COR-L47 (cell line): Measurements from ENCODE around the gene GLRX5.
A peak's percentile ranks its signal among the peaks of the same experiment; 100 is the strongest.
"Not testable (repeated sequence)": the region's sequence is repeated elsewhere in the genome, so short reads cannot be mapped to it uniquely, and the experiment has no call there.

Experiments
- DNase-seq: peaks from one replicate; lab custom pipeline; 2025; lab: John Stamatoyannopoulos, UW

GLRX5 gene

DNA sequence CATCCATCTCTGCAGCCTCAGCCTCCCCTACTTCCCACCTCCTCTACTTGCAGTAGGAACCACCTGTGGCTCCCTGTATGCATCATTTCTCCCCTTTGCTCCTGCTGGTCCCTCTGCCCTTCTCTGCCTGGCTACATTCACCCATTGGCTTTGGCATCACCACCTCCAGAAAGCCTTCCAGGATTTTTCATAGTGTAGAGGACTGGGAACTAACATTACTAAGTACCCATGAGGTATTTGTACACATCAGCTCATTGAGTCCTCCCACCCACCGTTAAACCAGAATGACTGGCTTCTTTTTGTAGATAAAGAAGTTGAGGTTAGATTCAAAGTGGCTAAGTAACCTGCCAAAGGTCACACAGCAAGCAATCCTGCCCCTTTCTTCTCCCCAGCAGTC lies 35.5 kb upstream of the GLRX5 start:
- DNase-seq, result no peak

DNA sequence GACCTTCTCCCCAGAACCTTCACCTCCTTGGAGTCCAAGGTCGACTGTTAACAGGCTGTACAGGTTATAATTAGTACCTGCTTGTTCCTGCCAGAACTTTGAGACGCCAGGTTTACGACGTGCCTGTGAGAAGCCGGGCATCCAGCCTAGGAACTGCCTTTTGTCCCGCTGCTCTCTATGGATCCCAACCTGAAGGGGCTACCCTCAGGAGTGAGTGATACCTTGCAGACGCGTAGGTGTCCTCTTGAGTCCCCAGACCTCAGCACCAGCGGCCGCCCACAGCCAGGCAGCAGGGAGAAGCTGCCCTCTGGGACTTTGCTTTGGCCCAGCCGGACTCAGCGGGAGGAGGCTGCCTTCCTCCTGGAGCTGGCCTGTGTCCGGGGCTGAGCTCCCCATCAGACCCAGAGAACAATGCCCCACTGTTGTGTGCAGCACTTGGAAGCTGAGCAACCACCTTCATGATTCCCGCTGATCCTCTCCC lies 34.6 kb upstream of the GLRX5 start:
- no peak for DNase-seq

DNA sequence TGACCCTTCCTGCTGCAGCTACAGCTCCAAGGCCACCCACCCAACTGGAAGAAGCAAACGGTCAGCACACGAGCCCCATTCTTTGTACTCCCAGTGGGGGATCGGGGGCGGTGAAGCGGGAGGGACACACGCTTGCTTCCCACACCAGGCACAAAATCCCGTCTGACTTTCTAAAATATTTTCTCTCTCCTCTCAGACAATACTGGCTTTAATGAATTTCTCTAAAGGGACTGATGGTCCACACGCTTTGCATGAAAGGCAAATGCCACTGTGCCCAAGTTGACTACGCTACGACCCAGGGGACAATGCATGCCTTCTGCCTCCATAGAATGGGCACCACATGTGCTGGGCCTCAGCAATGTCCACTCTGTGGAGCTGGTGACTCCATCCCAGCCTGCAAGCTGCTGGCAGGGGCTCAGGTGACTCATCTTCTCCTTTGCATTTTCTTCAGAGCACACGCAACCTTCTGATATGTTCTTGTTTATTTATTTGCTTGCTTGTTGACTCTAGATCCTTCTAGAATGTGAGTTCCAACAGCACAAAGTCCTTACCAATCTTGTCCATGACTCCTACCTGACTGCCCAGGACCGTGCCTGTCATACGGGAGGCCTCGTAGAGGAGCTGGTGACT lies 34.0 kb upstream of the GLRX5 start:
- no peak for DNase-seq

DNA sequence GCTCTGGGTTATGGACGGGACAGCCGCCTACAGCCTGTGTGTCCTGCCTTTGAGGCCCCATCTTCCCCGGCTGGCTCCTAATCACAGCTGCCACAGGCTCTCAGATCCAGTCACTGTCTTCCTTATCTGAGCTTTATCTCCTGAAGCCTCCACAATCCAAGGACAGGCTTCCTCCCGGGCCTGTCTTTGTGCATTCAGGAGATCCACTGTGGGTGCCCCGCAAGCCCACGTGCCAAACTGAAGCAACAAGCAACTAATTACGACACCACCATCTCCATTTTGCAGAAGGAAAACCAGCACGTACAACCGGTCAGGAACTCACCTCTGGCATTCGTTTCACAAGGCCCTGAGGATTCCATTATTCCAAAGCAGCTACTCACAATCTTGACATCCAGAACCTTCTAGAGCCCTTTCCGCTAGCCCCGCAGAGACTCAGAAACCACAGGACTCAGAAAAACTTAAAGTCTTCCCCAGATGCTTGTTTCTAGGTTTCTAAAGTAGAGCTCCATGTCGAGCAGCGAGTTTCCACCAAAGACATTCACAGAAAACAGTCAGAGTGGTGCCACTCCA lies 32.4 kb upstream of the GLRX5 start:
- DNase-seq, result no peak

DNA sequence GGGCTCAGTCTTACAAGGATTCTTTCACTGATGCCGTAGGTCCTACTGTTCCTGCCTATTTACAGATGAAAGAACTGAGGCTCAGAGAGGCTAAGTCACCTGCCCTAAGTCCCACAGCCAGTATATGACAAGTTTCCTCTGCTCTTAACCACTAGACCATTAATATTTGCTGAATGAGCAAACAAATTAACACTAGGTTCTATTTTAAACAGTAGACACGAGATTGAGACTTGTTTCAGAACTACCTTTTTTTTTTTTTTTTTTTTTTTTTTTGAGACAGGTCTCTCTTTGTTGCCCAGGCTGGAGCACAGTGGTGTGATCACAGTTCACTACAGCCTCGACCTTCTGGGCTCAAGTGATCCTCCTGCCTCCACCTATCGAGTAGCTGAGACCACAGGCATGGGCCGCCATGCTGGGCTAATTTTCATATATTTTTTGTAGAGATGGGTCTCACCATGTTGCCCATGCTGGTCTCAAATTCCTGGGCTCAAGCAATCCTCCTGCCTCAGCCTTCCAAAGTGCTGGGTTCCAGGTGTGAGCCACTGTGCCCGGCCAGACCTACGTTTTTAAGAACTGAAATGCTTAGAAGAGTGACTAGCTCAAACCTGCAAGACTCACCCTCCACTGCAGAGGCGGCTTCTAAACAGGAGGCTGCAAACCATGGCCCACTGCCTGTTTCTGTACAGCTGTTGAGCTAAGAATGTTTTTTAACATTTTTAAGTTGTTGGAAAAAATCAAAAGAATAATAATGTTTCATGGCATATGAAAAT lies 31.3 kb upstream of the GLRX5 start:
- DNase-seq, result no peak

DNA sequence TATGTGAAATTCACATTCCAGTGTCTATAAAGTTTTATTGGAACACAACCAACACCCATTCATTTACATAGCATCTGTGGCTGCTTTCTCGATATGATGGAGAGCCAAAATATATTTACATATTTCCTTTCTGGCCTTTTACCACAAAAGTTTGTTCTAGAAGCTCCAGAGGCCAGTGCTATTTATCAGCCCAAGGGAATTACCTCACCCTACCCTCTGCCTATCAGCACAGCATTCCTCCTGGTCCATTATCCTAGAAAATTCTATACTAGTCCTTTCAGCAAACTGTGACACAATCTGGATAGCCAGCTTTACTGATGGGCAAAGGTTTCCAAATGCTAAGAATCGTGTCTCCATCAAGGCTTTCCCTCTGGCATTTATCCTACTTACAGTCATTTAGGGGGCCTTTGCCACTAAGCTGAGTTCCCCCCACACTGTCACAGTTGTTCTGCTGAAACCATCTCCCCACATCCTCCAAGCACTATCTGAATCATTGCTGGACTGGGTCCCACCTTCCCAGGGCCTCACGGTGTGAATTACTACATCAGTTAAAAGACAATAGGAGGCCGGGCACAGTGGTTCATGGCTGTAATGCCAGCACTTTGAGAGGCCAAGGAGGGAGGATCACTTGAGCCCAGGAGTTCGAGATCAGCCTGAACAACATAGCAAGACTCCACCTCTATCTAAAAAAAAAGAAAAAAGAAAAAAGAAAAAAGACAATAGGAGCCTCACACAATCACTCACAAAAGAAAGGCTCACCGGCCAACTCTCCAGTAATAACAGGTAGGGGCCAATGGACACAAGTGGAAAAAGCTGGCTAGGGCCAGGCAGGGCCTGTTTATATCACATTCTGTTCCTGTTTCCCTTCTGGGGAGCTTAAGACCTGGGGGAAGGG lies 30.5 kb upstream of the GLRX5 start:
- no peak for DNase-seq

DNA sequence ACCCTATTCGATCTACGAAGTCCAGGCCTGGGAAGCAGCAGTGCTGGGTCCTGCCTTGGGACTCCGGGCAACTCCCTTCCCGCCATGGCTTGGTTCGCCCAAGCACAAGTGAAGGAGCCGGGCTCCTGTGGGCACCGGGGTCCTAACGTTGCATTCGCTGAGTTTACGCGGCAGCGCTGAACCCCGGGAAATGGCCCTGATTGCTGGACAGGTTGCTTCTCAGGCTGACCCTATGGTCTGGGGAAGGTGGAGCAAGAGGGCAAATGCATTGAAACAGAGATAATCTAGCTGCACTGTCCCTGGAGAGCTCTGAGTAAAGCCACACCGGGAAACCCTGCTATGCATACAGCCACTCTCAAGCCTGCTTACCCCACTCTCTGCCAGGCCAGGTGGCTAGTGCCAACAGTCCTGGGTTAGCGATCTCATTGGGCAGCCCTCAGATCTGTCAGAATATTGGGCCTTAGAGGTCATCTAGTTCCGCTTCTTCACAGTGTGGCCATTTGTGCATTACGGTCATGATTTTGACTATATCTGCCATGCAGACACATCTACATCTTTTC lies 29.7 kb upstream of the GLRX5 start:
- no peak for DNase-seq

DNA sequence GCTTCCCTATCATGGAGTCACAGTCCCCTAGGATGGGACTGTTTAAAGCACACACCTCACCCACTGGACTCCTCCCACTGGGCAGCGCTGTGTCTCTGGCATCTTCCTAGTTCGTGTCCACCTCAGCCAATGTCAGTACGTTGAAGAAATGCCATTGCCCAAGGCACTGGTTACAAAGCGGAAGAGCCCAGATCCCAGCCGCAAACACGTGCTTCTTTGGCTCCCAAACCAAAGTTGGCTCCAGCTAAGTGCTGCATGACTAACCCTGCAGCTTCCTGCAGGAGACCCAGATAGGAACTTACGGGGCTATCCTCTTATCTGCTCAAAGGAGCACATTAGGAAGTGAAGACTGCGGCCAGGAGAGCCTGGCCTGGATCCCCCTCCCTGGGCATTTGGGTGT lies 27.7 kb upstream of the GLRX5 start:
- no peak for DNase-seq

DNA sequence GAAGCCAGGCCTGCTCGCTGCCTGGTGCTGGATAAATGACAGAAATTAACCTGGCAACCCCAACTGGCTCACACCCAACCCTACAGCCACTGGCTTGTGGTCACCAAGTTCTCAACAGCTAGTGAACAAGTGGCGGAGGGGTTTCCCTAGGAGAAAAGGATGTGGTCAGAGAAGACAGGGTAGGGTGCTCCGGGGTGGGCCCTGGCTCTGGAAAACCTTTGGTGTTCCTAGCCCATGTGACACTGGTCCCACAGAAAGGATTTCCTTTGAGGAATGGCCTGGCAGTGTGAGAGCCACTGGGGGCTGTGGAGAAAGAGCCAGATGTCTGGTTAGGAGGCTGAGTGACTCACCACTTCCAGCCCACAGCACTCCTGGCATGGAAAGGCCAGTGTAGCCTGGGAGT lies 27.1 kb upstream of the GLRX5 start:
- no peak for DNase-seq

DNA sequence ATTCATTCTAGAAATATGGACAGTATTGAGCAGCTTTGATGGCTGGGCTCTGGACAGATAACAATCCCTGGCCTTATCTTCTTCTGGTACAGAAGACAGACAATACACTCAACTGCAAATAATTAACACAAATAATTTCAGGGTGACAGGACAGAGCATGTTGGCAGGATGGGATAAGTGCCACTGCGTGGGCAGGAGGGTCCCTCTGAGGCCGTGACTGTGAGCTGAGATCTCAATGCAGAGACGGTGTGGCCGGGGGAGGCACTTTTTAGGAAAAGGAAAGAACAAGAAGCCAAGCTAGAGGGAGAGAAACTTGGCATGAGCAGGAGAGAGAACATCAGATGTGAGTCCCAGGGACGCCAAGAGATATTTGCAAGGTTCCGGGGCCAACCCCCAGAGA lies 26.5 kb upstream of the GLRX5 start:
- DNase-seq, result no peak

DNA sequence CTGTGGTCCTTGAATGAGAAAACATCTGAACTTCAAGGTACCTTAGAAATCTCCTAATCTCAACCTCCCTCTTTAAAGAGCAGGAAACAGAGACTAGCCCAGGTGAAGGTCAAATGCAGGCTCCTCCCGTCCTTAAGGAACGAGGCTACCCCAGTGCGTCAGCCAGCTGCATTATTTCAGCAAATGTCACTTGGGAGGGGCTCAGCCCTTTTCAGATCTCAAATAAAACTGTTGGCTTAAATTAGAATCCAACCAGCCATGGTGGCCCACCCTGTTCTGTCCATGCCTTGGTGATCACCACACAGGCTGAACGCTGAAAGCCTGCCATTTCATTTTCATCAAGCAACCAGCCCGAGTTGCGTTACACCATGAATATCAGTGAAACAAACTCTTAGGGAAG lies 25.4 kb upstream of the GLRX5 start:
- DNase-seq, result no peak

DNA sequence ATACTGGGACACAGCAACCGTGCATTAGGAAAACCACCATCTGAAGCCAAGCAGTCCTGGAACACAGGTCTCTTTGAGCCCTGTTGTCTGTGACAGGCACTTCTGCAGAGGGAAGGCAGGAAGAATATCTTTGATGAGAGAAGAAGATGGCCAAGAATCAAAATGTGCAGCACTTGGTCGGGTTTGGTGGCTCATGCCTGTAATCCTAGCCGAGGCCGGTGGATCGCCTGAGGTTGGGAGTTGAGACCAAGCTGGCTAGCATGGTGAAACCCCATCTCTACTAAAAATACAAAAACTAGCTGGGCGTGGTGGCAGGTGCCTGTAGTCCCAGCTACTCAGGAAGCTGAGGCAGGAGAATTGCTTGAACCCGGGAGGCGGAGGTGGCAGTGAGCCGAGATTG lies 24.5 kb upstream of the GLRX5 start:
- not testable (repeated sequence) for DNase-seq

DNA sequence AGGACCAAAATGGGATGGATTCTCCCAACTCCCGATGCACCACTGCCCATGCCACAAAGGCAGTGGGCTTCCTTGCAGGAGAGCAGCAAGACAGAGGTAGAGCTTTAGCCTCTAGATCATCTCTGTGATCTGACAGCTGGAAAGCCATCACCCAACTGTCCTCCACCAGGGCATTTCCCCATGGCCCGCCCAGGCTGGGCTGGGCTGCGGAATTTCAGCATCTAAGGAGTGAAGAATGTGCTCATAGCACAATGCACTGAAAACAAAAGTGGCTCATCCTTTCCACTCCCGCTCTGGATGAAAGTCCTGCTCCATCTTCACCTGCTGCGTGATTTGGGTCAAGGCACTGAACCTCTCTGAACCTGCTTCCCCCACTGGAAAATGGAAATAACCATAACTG lies 24.0 kb upstream of the GLRX5 start:
- no peak for DNase-seq

DNA sequence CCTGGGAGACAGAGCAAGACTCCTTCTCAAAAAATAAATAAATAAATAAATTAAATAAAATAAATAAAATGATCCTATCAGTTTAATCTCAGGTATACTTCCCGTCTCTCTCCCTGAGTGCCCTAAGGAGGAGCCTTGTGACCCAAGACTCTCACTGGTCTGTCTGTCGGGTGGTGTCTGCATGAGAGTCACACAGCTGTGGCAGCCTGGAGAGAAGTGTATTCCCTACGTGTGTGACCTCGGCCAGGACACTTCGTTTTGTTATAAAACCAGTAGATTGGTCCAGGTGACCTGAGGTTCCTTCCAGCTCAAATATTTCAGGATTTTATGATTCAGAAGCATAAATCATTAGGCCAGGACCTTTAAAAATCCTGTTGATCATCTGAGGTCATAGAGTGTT lies 23.2 kb upstream of the GLRX5 start:
- DNase-seq, result no peak

DNA sequence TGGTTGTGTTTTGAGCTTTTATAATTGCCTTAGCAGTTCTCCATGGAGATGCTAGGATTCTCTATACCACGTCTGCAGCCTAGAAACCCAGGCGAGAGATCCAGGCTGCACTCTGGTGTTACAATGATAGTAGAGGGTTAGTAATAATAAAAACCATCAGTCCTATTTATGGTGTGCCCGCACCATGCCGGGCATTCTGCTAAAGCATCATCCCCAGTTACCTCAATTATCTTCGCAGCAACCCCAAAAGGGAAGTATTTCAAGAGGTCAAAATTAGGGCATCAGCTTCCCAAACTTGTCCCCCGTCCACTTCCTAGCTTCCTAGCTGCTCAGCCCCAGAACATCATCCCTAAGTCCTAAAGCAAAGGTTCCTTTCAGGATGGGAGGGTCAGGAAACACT lies 21.6 kb upstream of the GLRX5 start:
- no peak for DNase-seq

DNA sequence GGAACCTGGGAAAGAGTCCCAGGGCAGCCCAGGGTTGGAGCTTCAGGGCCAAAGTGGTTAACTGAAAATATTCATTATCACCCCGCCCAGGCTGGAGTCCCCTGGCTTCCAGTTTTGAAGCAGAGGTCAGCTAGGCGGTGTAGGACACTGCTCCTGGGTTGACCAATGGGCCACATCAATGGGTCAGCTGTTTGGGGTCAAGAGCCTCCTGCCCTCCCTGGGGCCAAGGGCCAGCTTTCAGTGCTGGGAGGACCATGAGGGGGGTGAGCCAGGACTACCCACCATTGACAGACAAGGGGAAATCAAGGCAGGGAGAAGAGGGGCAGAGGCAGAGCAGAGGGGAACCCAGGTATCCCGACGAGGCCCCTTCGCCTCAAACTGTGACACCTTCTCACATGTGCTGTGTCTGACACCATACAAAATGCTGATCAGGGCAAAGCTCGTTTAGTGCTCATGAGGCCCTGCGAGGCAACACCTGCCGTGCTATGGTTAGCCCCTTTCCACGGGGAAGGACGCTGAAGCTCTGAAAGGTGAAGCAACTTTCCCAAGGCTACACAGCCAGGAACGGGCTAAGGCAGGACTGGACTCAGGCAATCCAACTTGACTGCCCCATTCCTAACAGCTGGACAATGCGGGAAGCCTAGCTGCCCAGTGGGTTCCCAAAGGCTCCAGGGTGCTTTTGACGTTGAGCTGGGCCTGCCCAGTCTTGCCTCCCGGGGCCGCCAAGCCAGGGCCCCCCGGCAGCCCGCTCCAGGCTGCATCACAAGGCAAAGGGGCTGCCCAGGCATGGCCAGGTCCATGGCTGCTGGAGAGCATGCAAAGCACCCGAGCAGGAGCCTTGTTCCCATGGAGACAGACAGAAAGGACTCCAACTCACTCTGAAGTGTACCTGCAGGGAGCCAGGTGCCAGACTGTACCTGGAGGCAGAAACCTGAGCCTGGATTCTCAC lies 20.4 kb upstream of the GLRX5 start:
- DNase-seq, result peak; percentile 93

DNA sequence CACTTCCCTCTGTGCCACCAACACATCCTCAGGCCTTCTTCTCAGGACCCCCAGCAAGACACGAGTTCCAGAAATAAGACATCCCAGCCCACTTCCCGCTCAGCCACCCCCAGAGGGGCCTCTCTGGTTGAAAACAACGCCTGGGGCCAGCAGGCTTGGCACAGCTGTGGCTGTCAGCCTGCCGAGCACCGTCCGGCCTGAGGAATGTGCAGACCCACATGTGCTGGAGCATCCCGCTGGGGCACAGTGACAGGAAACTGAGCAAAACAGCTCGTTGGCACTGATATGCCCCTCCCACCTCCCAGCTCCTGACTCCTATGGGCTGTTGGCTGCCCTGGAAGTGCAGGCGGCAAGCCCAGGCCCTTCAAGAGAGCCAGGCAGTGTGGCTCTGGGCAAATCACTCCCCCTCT lies 19.8 kb upstream of the GLRX5 start:
- peak; percentile 69 for DNase-seq

DNA sequence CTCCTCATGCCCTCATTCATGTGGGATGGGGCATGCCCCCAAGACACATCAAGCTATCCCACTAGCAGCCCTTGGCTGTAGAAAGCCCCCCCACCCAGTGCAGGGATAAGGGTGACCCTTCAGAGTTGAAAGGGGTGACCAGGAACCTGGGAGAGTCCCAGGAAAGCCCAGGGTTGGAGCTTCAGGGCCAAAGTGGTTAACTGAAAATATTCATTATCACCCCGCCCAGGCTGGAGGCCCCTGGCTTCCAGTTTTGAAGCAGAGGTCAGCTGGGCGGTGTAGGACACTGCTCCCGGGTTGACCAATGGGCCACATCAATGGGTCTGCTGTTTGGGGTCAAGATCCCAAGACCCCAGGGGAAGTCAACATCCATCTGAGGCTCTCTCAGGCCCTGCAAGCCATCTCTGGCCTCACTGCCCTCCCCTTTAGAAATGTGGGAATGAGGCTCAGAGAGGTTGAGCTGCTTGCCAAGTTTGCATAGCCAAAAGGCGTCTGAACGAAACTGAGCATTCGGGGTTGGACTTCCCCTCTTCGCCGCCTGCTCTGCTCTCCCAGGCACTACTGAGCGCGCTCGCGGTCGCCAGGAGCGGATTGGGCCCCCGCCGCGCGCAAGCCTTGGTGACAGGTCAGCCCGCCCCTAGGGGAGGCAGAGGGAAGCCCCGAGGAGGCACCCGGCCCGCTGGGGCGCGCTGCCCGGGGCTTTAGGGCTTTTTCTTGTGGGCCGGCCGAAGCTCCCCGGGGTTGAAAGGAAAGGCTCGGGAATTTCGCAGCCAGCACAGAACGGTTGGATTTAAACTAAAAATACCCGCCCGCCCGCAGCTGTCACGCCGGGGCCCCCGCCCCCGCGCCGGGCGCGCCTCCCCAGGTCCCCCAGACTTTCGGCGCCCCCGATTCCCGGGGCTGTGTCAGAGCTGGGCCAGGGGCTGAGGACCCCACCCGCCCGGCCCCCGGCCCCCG lies 19.0 kb upstream of the GLRX5 start:
- peak; percentile 79 for DNase-seq

DNA sequence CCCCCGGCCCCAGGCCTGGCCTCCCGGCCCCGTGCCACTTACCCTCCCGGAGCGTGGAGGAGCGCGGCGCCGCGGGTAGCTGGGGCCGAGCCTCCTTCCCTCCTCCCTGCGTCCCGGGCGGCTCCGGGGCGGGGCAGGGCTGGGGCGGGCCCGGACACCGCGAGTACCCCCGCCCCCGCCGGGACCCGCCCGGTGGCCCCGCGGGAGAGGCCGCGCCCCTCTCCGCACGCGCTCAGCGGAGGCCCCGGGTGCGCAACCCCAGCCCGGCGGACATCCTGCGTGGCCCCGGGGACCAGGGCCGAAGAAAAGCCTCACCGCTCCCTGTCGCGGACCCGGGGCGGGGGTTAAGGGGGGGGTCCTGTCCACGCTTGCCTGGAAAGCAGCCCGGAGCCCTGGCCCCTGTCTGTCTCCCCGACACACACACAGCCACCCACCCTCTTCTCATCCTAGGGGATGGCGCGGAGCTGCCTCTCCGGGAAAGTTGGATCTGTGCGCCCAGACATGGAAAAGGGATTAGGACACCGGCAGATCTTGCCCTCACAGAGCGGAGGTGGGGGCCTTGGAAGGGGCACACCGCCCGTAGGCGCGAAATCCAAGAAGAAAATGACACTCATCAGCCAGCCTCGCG lies 18.2 kb upstream of the GLRX5 start, which contains the start of gene SYNE3:
Gene SYNE3 (minus strand): TSS at position 97 of the 628 bp plus-strand sequence. CDS start 40,829 bp downstream, outside the sequence.
- DNase-seq, result no peak
